Suprapubic skin (tissue), 3 donors: Measurements from ENCODE around the gene PRSS36.
"Not testable (repeated sequence)": the region's sequence is repeated elsewhere in the genome, so short reads cannot be mapped to it uniquely, and the experiment has no call there.

Source experiments
- EP300 ChIP-seq: sonication (generic); formaldehyde crosslinking; IDR thresholded peaks from one replicate; pipeline ENCODE4 v1.6.1; 2017; ENCODE audit warnings: antibody characterized with exemption
- POLR2A ChIP-seq, 2 donors: fragments of 450-650 bp; IDR thresholded peaks; one replicate each; pipeline ENCODE4 v1.6.1; 2017; ENCODE audit warnings: antibody characterized with exemption in 2 of 2, mild to moderate bottlenecking in 2 of 2, moderate library complexity in 2 of 2
- TF ChIP-seq, protein P1 (sequence below), 2 donors: fragments of 200-600 bp in 1 of 2; fragments of 450-650 bp in 1 of 2; sonication (generic) in 1 of 2; IDR thresholded peaks; one replicate each; pipeline ENCODE4 v1.5.1; 2016 to 2019; ENCODE audit warnings: antibody characterized with exemption in 2 of 2, mild to moderate bottlenecking in 1 of 2, moderate library complexity in 1 of 2

DNA sequence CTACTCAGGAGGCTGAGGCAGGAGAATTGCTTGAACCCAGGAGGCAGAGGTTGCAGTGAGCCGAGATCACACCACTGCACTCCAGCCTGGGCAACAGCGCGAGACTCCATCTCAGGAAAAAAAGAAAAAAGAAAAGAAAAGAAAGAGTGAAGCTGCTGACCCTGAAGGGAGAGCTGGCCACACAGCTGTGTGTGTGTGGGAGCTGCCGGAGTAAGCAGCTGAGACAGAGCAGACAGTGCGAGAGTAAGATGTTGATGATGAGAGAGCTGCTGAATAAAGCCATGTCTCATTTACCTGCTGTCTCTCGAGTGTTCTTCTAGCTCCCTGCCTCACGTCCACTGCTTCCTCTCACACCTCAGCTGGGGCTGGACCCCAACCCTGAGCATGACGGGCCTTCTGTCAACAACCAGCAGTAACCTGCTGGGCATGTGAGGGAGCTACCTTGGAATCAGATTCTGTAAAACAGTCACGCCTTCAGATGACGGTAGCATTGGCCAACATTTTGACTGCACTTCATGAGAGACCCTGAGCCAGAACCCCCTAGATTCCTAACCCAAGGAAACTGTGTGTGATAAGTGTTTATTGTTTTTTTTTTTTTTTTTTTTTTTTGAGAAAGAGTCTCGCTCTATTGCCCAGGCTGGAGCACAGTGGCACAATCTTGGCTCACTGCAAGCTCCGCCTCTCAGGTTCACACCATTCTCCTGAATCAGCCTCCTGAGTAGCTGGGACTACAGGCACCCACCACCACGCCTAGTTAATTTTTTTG, 48.8 kb downstream of the PRSS36 start:
- TF ChIP-seq, protein P1, sequence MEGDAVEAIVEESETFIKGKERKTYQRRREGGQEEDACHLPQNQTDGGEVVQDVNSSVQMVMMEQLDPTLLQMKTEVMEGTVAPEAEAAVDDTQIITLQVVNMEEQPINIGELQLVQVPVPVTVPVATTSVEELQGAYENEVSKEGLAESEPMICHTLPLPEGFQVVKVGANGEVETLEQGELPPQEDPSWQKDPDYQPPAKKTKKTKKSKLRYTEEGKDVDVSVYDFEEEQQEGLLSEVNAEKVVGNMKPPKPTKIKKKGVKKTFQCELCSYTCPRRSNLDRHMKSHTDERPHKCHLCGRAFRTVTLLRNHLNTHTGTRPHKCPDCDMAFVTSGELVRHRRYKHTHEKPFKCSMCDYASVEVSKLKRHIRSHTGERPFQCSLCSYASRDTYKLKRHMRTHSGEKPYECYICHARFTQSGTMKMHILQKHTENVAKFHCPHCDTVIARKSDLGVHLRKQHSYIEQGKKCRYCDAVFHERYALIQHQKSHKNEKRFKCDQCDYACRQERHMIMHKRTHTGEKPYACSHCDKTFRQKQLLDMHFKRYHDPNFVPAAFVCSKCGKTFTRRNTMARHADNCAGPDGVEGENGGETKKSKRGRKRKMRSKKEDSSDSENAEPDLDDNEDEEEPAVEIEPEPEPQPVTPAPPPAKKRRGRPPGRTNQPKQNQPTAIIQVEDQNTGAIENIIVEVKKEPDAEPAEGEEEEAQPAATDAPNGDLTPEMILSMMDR (IDR thresholded peaks at IDR 0.05), result not testable (repeated sequence)
- not testable (repeated sequence) for TF ChIP-seq POLR2A (IDR thresholded peaks at IDR 0.05); EP300
